Large intestine (tissue), 3 donors: Measurements from ENCODE around the gene SPECC1L. TPM values are rescaled to one million over a fixed set of nuclear protein-coding genes. Genes with fewer than 3 reads are reported as not detected.

ENCODE experiments used
- DNase-seq, 2 donors: peaks; one replicate each; pipeline versions ENCODE4 v3.0.0 to v3.0.0-alpha.2; 2013
- H3K27ac ChIP-seq: one replicate; pipeline ENCODE4 v1.5.1; 2013; ENCODE audit warnings: low read length
- H3K27me3 ChIP-seq: 2 replicates; pipeline ENCODE4 v1.6.1; 2013; ENCODE audit warnings: low read length; ENCODE audit not compliant: control insufficient read depth, insufficient read depth
- H3K36me3 ChIP-seq: 2 replicates; pipeline ENCODE4 v1.6.1; 2013; ENCODE audit warnings: low read length; ENCODE audit not compliant: control insufficient read depth, insufficient read depth
- H3K4me1 ChIP-seq: one replicate; pipeline ENCODE4 v1.6.1; 2013; ENCODE audit warnings: low read length; ENCODE audit not compliant: control insufficient read depth, insufficient read depth
- H3K4me3 ChIP-seq: one replicate; pipeline ENCODE4 v1.5.1; 2013; ENCODE audit warnings: low read length
- H3K9me3 ChIP-seq: one replicate; pipeline ENCODE4 v1.6.1; 2013; ENCODE audit warnings: mild to moderate bottlenecking, low read depth, low read length, moderate library complexity; ENCODE audit not compliant: control insufficient read depth
- WGBS: methylation state at CpG from one replicate; pipeline ENCODE4 v1.1.5; 2013; ENCODE audit warnings: low lambda C conversion rate; ENCODE audit not compliant: insufficient coverage; 5-methylcytosine and 5-hydroxymethylcytosine counted together
- polyA plus RNA-seq: library from polyadenylated mRNA; unstranded; fragments of 120-200 nt; gene quantifications from one replicate; pipeline ENCODE4 v1.2.1, GENCODE V29; 2013

Gene SPECC1L
- polyA plus RNA-seq, 1 donor = 28.9 TPM

DNA sequence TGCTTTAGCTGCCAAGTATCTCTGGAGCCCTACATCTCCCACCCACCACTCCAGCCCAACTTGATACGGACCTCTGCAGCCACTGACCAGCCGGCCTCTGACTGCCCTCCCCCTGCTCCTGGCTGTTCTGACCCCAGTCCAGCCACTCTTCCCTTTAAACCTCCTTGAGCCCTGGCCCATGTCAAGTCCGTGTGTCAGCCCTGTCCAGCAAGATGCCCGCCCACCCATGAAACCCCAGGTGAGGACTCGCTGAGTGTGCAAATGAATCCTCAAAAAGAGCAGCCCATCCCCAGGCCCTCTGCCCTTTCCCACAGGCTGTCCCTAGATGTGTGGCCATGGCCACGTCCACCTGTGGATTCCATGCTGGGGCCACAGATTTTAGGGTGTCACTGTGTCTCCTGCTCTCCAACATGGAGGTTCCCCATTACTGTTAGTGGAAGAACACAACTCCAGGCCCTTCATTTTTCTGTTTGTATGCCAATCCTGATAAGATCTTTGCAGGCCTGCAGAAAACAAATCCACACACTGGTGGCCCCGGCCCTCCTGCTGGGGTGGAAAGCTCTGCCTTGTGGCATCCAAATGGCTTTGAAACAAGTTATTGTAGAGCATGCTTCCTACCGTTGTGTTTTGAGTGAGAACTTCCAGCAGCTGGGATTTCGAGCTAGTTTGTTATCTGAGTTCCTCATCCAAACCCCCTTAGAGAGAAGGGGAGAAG lies 134.1 kb downstream of the SPECC1L start:
- no peak overlapping the region for H3K27ac ChIP-seq
- WGBS = no CpG with 5 or more reads among the region's 9 CpGs
- no peak overlapping the region for H3K4me3 ChIP-seq
- peaks cover 10% of the 10 kb centered on the region for H3K4me1 ChIP-seq
- H3K27me3 ChIP-seq = no peaks in the 10 kb centered on the region
- H3K9me3 ChIP-seq = no peaks in the 10 kb centered on the region
- no peak for DNase-seq
- peaks cover 44% of the 10 kb centered on the region for H3K36me3 ChIP-seq

DNA sequence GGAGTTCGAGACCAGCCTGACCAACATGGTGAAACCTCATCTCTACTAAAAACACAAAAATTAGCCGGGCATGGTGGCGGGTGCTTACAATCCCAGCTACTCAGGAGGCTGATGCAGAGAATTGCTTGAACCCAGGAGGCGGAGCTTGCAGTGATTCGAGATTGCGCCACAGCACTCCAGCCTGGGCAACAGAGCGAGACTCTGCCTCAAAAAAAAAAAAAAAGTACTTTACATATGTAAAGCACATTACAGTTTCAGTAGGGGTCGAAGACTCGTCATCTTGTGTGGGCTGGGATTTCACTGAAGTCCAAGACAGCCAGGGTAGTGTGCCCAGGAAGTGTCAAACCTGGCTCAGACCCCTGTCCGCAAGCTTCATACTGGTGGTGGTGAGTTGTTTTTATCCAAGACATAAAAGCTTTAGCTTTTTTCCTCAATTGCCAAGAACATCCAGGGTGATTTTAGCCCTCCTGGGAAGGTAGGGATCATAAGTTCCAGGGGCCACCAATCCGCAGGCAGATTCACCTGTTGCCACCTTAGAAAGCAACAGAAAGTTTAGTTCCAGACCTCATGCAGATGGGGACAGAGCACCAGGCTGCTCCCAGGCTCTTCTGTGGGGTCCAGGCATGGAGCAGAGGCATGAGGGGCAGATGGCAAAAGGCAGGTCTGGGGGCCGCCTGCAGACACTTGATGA lies 135.1 kb downstream of the SPECC1L start:
- H3K4me1 ChIP-seq = peaks cover 10% of the 10 kb centered on the region
- H3K27ac ChIP-seq = no peak overlapping the region
- H3K9me3 ChIP-seq = no peaks in the 10 kb centered on the region
- peaks cover 48% of the 10 kb centered on the region for H3K36me3 ChIP-seq
- H3K27me3 ChIP-seq = no peaks in the 10 kb centered on the region
- no CpG with 5 or more reads among the region's 12 CpGs for WGBS
- no peak overlapping the region for H3K4me3 ChIP-seq
- DNase-seq = no peak

DNA sequence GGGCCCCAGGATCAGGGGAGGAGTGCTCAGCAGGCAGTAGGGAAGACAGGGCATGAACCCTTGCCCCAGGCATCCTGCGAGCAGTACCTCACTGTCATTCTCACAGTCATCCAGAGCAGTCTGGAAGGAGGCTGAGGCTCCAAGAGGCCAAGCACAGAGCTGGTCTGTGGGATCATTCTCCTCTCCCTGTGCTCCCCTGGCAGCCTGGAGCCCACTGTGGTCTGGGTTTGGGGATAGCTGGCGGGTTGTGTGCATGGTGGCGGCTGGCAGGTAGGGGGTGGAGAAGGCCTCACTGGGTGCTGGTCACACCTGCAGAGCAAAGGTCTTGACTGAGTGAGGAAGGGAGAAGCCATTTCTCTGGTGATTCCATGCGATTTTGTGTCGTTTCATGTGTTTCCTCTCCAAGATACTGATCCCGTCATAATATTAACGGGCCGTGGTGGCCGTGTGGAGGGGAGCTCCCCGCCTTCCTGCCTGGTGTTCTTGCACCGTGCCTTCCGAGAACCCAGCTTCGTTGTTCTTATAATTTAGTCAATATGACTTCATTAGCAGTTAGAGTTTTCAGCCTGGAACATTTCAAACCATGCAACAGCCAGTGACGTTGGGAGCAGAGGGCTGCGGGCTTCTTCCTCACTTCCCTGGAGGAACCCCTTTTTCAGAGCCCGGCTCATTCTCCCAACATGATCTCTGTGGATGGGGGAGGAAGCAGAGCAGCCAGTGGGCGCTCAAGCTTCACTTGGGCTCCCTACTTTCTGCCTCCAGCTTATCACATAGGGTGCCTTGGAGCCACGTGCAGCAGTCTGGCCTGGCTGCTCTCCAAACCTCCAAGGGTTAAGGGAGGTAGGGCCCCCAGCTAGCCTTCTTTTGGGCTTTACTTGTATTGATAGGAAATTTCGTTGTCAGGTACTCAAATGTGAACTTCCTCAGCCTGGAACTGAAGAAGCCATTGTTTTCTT lies 136.0 kb downstream of the SPECC1L start:
- Histone ChIP-seq H3K27me3 (no peaks in the 10 kb centered on the region), H3K9me3 (no peaks in the 10 kb centered on the region), H3K27ac (peak overlapping the region; percentile 18), H3K4me3 (no peak overlapping the region), H3K4me1 (peaks cover 10% of the 10 kb centered on the region), H3K36me3 (peaks cover 50% of the 10 kb centered on the region)
- no peak for DNase-seq
- WGBS = no CpG with 5 or more reads among the region's 19 CpGs

DNA sequence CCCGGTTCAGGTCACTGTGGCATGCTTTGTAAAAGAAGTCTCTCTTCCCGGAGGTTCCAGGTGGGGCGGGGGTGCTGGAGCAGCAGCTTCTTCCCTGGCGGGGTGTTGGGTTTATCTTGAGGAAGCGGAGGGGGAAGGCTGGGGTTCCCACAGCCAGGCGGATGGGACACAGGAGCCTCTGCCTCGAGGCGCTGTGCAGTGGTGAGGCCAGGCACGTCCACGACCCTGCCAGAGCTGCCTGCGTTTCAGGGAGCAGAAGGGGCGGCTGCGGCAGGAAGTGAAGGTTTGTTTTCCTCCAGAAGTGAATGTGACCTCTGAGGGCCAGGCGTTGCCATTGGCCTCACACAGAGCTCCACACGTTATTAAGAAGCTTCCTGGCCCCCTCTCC lies 136.6 kb downstream of the SPECC1L start:
- Histone ChIP-seq H3K4me1 (peaks cover 7% of the 10 kb centered on the region), H3K27me3 (no peaks in the 10 kb centered on the region), H3K27ac (peak overlapping the region; percentile 18), H3K4me3 (no peak overlapping the region), H3K9me3 (no peaks in the 10 kb centered on the region), H3K36me3 (peaks cover 54% of the 10 kb centered on the region)
- DNase-seq = no peak
- WGBS = no CpG with 5 or more reads among the region's 15 CpGs

DNA sequence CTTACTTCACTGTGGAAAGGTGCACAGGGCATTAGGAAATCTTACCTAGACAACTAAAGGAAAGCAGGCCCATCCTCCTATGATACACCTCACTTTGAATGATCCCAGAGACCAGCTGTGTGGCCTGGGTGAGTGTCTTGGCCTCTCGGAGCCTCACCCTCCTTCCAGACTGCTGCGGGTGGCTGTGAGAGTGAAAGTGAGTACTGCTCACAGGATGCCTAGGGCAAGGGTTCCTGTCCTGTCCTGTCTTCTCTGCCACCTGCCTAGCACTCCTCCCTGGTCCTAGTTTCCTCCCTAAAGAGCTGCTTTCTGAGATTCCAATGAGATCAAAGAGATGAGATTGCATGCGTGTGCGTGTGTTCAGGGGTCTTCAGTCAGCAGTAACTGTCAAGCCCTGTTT lies 137.3 kb downstream of the SPECC1L start:
- H3K4me3 ChIP-seq = no peak overlapping the region
- H3K27ac ChIP-seq = no peak overlapping the region
- H3K9me3 ChIP-seq = no peaks in the 10 kb centered on the region
- peaks cover 2% of the 10 kb centered on the region for H3K4me1 ChIP-seq
- no CpG with 5 or more reads among the region's 4 CpGs for WGBS
- no peaks in the 10 kb centered on the region for H3K27me3 ChIP-seq
- DNase-seq = no peak
- H3K36me3 ChIP-seq = peaks cover 60% of the 10 kb centered on the region

DNA sequence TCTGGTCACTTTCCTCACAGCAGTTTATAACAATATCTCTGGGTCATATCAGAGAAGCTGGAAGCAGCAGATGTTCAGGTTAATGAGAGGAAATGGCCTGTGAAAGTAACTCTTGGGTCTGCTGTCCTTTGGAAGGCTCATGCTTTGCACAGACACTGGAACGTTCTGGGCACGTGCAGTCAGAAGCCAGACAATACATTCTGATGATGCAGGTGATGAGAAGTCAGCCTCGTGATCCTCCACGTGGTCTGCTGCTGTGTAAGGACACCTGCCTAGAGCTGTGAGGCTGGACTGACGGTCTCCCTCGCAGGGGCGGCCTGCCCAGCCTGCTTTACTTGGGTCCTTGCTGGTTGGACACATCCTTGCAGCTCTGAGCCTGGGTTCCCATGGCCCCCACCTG lies 138.0 kb downstream of the SPECC1L start:
- no CpG with 5 or more reads among the region's 7 CpGs for WGBS
- Histone ChIP-seq H3K27me3 (no peaks in the 10 kb centered on the region), H3K4me3 (no peak overlapping the region), H3K4me1 (no peaks in the 10 kb centered on the region), H3K9me3 (no peaks in the 10 kb centered on the region), H3K27ac (no peak overlapping the region), H3K36me3 (peaks cover 66% of the 10 kb centered on the region)
- DNase-seq = no peak

DNA sequence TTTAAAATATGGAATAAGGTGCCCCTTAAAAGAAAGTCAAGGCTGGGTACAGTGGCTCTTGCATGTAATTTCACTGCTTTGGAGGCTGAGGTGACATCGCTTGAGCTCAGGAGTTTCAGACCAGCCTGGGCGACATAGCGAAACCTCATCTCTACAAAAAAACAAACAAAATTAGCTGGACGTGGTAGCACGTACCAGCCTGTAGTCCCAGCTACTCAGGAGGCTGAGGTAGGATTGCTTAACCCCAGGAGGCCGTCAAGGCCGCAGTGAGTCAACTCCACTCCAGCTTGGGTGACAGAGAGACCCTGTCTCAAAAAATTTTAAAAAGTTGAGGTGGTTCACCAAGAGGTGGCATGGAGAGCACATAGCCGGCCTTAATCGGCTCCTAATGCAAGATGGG lies 139.1 kb downstream of the SPECC1L start:
- no peaks in the 10 kb centered on the region for H3K9me3 ChIP-seq
- no peak overlapping the region for H3K27ac ChIP-seq
- H3K27me3 ChIP-seq = no peaks in the 10 kb centered on the region
- peaks cover 69% of the 10 kb centered on the region for H3K36me3 ChIP-seq
- no peak for DNase-seq
- H3K4me1 ChIP-seq = no peaks in the 10 kb centered on the region
- H3K4me3 ChIP-seq = no peak overlapping the region
- WGBS = no CpG with 5 or more reads among the region's 9 CpGs

DNA sequence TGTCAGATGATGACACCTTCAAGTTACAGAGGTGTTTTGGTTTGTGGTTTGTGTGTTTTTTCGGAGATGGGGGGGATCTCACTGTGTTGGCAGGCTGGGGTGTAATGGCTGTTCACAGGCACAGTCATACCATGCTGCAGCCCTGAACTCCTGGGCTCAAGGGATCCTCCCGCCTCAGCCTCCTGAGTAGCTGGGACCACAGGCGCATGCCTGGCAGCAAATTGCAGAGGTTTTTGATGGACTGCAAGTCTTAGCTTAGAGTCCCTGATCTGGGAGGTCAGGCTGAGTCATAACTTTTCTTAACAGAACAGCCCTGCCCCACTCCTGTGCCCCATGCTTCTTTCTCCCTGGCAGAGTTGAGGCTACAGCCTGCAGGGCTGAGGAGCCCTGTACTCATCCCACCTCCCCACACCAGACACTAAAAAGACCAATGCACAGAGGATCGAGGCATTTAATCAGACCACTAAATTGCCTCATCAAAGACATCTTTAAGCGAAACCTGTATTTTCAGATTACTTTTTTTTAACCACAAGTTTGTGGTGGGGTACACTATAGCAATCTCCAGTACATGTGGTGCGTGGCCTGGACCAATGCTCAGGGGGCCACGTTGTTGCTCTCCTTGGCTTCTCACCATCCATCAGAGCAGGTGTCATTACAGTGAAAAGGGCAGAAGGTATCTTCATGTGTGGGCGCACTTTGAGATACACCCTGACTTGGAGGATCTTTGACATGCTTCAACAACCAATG lies 139.7 kb downstream of the SPECC1L start:
- WGBS = no CpG with 5 or more reads among the region's 8 CpGs

DNA sequence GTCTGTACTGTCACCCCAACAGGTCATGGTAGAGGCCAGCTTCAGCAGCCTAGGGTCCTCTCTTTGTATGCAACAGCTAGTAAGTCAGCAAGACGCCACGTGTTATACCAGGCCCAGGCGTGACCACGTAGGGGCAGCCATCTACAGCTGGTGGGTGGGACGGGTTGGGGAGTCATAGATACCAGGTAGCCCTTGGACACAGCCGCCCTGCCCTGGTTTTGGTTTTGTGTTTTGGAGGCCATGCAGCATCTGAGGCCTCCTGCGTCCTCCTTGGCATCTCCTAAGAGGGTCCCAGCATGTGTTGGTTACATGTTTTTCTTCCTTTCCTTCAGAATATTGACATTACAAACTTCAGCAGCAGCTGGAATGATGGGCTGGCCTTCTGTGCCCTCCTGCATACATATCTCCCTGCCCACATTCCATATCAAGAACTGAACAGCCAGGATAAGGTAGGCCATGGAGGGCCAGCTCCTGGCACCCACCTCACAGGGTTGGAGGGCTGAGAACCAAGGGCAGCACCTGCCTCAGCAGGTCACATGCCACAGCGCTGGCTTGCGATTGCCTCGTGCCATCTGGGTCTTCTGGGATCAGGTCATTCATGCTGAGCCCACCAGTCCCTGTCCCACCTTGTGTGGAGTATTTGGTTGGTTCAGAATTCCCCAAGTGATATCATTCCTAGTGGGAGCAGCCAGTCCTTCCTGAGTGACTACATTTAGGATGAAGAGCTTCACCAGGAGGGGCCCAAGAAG lies 140.8 kb downstream of the SPECC1L start:
- no peak for DNase-seq
- Histone ChIP-seq H3K4me3 (no peak overlapping the region), H3K4me1 (no peaks in the 10 kb centered on the region), H3K27me3 (no peaks in the 10 kb centered on the region), H3K36me3 (peaks cover 74% of the 10 kb centered on the region), H3K27ac (no peak overlapping the region), H3K9me3 (no peaks in the 10 kb centered on the region)
- WGBS = no CpG with 5 or more reads among the region's 10 CpGs

More for the DNA sequence above, 139.7 kb downstream of the SPECC1L start:
- H3K27me3 ChIP-seq = no peaks in the 10 kb centered on the region
- no peaks in the 10 kb centered on the region for H3K9me3 ChIP-seq
- no peak overlapping the region for H3K27ac ChIP-seq
- peaks cover 69% of the 10 kb centered on the region for H3K36me3 ChIP-seq
- DNase-seq = no peak
- no peaks in the 10 kb centered on the region for H3K4me1 ChIP-seq
- no peak overlapping the region for H3K4me3 ChIP-seq
